HepG2 (cell line): Measurements from ENCODE around the gene ABAT. TPM values are rescaled to one million over a fixed set of nuclear protein-coding genes. Genes with fewer than 3 reads are reported as not detected.
A peak's percentile ranks its signal among the peaks of the same experiment; 100 is the strongest.

Experiments used
- HMG20A ChIP-seq: IDR thresholded peaks from 2 replicates; pipeline ENCODE4 v1.6.1; 2016; ENCODE audit warnings: borderline replicate concordance
- MTA3 ChIP-seq: sonication (generic); formaldehyde crosslinking; IDR thresholded peaks from 2 replicates; pipeline ENCODE4 v1.4.0; 2020; ENCODE audit warnings: missing genetic modification reagents
- RARG ChIP-seq: sonication (generic); formaldehyde crosslinking; IDR thresholded peaks from 2 replicates; pipeline ENCODE4 v1.4.0; 2020; ENCODE audit warnings: low read depth, mild to moderate bottlenecking, missing genetic modification reagents
- REPIN1 ChIP-seq: sonication (generic); formaldehyde crosslinking; IDR thresholded peaks from 2 replicates; pipeline ENCODE4 v1.8.0; 2022; ENCODE audit warnings: missing genetic modification reagents, low read depth, mild to moderate bottlenecking, borderline replicate concordance
- YEATS2 ChIP-seq: sonication (generic); formaldehyde crosslinking; IDR thresholded peaks from 2 replicates; pipeline ENCODE4 v1.4.0; 2020; ENCODE audit warnings: missing genetic modification reagents, borderline replicate concordance
- ZEB1 ChIP-seq: IDR thresholded peaks from 2 replicates; pipeline ENCODE4 v1.6.1; 2012; ENCODE audit warnings: mild to moderate bottlenecking, low read depth, inconsistent platforms; ENCODE audit not compliant: insufficient replicate concordance
- ZNF12 ChIP-seq: sonication (generic); formaldehyde crosslinking; IDR thresholded peaks from 2 replicates; pipeline ENCODE4 v1.5.0; 2020; ENCODE audit warnings: missing genetic modification reagents
- ZNF205 ChIP-seq: IDR thresholded peaks from 2 replicates; pipeline ENCODE4 v1.6.1; 2018; ENCODE audit warnings: missing biosample characterization, missing genetic modification reagents
- ZNF510 ChIP-seq: sonication (generic); formaldehyde crosslinking; IDR thresholded peaks from 2 replicates; pipeline ENCODE4 v1.4.0; 2020; ENCODE audit warnings: low read depth, mild to moderate bottlenecking, missing genetic modification reagents
- ZZZ3 ChIP-seq: sonication (generic); formaldehyde crosslinking; IDR thresholded peaks from 2 replicates; pipeline ENCODE4 v1.4.0; 2020; ENCODE audit warnings: missing genetic modification reagents, mild to moderate bottlenecking, borderline replicate concordance
- polyA plus RNA-seq, 8 experiments: library from polyadenylated mRNA; depleted of rRNA in 3 of 8; stranded (reverse) in 7 of 8; unstranded in 1 of 8; fragments of >200 nt; fragmentation: Illumina TruSeq in 4 of 8; extraction: Trizol in 4 of 8; gene quantifications; 2 replicates each; pipeline versions ENCODE4 v1.2.1 to v1.2.3, GENCODE V29; 2011 to 2016; ENCODE audit warnings: low read depth in 4 of 8, missing spikeins in 1 of 8, mixed read lengths in 1 of 8; ENCODE audit not compliant: insufficient read depth in 1 of 8
- total RNA-seq, 5 experiments: library from RNA; depleted of rRNA; stranded (reverse); fragments of >200 nt; fragmentation: Illumina TruSeq; extraction: Trizol; gene quantifications; 2 replicates each; pipeline ENCODE4 v1.2.3, GENCODE V29; 2016; ENCODE audit warnings: low read depth in 1 of 5
- TF ChIP-seq, protein P1 (sequence below): sonication (generic); formaldehyde crosslinking; IDR thresholded peaks from 2 replicates; pipeline ENCODE4 v1.4.0; 2020; ENCODE audit warnings: missing genetic modification reagents
- TF ChIP-seq, protein P2 (sequence below): sonication (generic); formaldehyde crosslinking; IDR thresholded peaks from 2 replicates; pipeline ENCODE4 v1.4.0; 2020; ENCODE audit warnings: missing genetic modification reagents
- TF ChIP-seq, protein P3 (sequence below): sonication (generic); formaldehyde crosslinking; IDR thresholded peaks from 2 replicates; pipeline ENCODE4 v1.5.0; 2020; ENCODE audit warnings: mild to moderate bottlenecking, missing genetic modification reagents, borderline replicate concordance

Gene ABAT
- total and polyA plus RNA-seq, 2 of the 13 experiments (the other 11 are each of a cell fraction or from before 2014, with no cell fraction given): 47.6 to 97.3 TPM

DNA sequence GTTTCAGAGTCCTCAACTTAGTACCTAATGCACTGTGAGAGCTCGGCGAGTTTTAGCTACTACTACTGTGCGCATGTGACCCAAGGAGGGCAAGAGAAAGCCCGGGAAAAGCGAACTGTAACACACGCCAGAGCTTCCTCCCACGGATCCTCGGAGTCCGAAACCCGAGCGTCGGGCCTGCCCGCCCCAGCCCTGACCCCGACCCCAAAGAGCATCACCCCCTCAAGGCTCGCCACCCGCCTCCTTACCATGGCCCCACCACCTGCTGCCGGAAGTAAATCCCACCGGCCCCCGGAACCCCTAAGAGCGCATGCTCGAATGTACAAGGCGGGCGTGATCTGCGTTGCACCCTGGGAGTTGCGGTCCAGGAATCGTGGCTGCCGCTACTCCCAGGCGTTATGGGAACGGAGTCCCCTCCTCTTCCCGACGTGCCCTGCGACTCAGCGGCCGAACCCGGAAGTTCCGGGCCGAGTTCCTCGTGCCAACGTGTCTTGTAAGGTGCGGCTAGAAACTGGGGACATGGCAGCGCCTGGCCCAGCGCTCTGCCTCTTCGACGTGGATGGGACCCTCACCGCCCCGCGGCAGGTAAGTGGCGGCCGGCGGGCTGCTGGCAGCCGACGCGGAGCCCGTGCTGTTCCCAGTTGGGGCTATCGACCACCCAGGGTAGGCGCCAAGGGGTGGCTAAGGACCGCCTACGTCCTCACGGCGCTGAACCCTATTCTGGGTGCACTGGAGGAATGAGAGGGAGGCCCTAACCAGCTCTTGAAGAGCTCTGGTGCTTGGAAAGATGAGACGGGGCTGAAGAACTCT lies 123.2 kb downstream of the ABAT start, which contains the start of the genes PMM2 and TMEM186 (continued):
- TF ChIP-seq, protein P1, sequence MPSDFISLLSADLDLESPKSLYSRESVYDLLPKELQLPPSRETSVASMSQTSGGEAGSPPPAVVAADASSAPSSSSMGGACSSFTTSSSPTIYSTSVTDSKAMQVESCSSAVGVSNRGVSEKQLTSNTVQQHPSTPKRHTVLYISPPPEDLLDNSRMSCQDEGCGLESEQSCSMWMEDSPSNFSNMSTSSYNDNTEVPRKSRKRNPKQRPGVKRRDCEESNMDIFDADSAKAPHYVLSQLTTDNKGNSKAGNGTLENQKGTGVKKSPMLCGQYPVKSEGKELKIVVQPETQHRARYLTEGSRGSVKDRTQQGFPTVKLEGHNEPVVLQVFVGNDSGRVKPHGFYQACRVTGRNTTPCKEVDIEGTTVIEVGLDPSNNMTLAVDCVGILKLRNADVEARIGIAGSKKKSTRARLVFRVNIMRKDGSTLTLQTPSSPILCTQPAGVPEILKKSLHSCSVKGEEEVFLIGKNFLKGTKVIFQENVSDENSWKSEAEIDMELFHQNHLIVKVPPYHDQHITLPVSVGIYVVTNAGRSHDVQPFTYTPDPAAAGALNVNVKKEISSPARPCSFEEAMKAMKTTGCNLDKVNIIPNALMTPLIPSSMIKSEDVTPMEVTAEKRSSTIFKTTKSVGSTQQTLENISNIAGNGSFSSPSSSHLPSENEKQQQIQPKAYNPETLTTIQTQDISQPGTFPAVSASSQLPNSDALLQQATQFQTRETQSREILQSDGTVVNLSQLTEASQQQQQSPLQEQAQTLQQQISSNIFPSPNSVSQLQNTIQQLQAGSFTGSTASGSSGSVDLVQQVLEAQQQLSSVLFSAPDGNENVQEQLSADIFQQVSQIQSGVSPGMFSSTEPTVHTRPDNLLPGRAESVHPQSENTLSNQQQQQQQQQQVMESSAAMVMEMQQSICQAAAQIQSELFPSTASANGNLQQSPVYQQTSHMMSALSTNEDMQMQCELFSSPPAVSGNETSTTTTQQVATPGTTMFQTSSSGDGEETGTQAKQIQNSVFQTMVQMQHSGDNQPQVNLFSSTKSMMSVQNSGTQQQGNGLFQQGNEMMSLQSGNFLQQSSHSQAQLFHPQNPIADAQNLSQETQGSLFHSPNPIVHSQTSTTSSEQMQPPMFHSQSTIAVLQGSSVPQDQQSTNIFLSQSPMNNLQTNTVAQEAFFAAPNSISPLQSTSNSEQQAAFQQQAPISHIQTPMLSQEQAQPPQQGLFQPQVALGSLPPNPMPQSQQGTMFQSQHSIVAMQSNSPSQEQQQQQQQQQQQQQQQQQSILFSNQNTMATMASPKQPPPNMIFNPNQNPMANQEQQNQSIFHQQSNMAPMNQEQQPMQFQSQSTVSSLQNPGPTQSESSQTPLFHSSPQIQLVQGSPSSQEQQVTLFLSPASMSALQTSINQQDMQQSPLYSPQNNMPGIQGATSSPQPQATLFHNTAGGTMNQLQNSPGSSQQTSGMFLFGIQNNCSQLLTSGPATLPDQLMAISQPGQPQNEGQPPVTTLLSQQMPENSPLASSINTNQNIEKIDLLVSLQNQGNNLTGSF (CRISPR knock-in tag): peak; percentile 97
- TF ChIP-seq HMG20A (CRISPR knock-in tag) (peak; percentile 62; the same call in 1 of the 2 replicates), RARG (peak; percentile 92; the same call in 1 of the 2 replicates), REPIN1 (CRISPR knock-in tag) (peak; percentile 99), ZNF12 (peak; percentile 79), ZEB1 (peak; percentile 44), MTA3 (CRISPR knock-in tag) (no peak), ZNF205 (CRISPR knock-in tag) (peak; percentile 92), ZZZ3 (CRISPR knock-in tag) (peak; percentile 93), YEATS2 (CRISPR knock-in tag) (peak; percentile 98), ZNF510 (CRISPR knock-in tag) (no peak; the same call in 1 of the 2 replicates)
- TF ChIP-seq, protein P2, sequence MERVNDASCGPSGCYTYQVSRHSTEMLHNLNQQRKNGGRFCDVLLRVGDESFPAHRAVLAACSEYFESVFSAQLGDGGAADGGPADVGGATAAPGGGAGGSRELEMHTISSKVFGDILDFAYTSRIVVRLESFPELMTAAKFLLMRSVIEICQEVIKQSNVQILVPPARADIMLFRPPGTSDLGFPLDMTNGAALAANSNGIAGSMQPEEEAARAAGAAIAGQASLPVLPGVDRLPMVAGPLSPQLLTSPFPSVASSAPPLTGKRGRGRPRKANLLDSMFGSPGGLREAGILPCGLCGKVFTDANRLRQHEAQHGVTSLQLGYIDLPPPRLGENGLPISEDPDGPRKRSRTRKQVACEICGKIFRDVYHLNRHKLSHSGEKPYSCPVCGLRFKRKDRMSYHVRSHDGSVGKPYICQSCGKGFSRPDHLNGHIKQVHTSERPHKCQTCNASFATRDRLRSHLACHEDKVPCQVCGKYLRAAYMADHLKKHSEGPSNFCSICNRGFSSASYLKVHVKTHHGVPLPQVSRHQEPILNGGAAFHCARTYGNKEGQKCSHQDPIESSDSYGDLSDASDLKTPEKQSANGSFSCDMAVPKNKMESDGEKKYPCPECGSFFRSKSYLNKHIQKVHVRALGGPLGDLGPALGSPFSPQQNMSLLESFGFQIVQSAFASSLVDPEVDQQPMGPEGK: peak; percentile 96
- TF ChIP-seq, protein P3, sequence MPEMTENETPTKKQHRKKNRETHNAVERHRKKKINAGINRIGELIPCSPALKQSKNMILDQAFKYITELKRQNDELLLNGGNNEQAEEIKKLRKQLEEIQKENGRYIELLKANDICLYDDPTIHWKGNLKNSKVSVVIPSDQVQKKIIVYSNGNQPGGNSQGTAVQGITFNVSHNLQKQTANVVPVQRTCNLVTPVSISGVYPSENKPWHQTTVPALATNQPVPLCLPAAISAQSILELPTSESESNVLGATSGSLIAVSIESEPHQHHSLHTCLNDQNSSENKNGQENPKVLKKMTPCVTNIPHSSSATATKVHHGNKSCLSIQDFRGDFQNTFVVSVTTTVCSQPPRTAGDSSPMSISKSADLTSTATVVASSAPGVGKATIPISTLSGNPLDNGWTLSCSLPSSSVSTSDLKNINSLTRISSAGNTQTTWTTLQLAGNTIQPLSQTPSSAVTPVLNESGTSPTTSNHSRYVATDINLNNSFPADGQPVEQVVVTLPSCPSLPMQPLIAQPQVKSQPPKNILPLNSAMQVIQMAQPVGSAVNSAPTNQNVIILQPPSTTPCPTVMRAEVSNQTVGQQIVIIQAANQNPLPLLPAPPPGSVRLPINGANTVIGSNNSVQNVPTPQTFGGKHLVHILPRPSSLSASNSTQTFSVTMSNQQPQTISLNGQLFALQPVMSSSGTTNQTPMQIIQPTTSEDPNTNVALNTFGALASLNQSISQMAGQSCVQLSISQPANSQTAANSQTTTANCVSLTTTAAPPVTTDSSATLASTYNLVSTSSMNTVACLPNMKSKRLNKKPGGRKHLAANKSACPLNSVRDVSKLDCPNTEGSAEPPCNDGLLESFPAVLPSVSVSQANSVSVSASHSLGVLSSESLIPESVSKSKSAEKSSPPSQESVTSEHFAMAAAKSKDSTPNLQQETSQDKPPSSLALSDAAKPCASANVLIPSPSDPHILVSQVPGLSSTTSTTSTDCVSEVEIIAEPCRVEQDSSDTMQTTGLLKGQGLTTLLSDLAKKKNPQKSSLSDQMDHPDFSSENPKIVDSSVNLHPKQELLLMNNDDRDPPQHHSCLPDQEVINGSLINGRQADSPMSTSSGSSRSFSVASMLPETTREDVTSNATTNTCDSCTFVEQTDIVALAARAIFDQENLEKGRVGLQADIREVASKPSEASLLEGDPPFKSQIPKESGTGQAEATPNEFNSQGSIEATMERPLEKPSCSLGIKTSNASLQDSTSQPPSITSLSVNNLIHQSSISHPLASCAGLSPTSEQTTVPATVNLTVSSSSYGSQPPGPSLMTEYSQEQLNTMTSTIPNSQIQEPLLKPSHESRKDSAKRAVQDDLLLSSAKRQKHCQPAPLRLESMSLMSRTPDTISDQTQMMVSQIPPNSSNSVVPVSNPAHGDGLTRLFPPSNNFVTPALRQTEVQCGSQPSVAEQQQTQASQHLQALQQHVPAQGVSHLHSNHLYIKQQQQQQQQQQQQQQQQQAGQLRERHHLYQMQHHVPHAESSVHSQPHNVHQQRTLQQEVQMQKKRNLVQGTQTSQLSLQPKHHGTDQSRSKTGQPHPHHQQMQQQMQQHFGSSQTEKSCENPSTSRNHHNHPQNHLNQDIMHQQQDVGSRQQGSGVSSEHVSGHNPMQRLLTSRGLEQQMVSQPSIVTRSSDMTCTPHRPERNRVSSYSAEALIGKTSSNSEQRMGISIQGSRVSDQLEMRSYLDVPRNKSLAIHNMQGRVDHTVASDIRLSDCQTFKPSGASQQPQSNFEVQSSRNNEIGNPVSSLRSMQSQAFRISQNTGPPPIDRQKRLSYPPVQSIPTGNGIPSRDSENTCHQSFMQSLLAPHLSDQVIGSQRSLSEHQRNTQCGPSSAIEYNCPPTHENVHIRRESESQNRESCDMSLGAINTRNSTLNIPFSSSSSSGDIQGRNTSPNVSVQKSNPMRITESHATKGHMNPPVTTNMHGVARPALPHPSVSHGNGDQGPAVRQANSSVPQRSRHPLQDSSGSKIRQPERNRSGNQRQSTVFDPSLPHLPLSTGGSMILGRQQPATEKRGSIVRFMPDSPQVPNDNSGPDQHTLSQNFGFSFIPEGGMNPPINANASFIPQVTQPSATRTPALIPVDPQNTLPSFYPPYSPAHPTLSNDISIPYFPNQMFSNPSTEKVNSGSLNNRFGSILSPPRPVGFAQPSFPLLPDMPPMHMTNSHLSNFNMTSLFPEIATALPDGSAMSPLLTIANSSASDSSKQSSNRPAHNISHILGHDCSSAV (CRISPR knock-in tag): peak; percentile 87
